Sciatic nerve (tissue), 2 donors: ENCODE data around the gene NAB2. TPM values are rescaled to one million over a fixed set of nuclear protein-coding genes. Genes with fewer than 3 reads are reported as not detected.
"Not testable (repeated sequence)": the region's sequence is repeated elsewhere in the genome, so short reads cannot be mapped to it uniquely, and the experiment has no call there.

ENCODE experiments used
- ATAC-seq: fragments of 200-7000 bp; cut with Tn5 transposase; one replicate; pipeline ENCODE4 v1.9.1; 2020; ENCODE audit warnings: mild to moderate bottlenecking, moderate library complexity
- DNase-seq: peaks from one replicate; pipeline ENCODE4 v3.0.0-alpha.2; 2020; ENCODE audit warnings: low spot score
- intact Hi-C: fragments of 100-400 bp; cut with DNase I; formaldehyde crosslinking; loops from one replicate; pipeline ENCODE4 v1.14.2; 2022
- total RNA-seq: library from RNA; stranded (reverse); fragmentation: NEBNext Ultra II Directional; extraction: Animal tissue kit (Norgen Biotek cat#: 25700); gene quantifications from one replicate; pipeline ENCODE4 v1.2.1, GENCODE V29; 2021
- donor health status: DM: no; HTN: no; CAD: no.
- donor health status: DM: no; HTN: no; CAD: no.

Gene NAB2, protein sequence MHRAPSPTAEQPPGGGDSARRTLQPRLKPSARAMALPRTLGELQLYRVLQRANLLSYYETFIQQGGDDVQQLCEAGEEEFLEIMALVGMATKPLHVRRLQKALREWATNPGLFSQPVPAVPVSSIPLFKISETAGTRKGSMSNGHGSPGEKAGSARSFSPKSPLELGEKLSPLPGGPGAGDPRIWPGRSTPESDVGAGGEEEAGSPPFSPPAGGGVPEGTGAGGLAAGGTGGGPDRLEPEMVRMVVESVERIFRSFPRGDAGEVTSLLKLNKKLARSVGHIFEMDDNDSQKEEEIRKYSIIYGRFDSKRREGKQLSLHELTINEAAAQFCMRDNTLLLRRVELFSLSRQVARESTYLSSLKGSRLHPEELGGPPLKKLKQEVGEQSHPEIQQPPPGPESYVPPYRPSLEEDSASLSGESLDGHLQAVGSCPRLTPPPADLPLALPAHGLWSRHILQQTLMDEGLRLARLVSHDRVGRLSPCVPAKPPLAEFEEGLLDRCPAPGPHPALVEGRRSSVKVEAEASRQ
- total RNA-seq = 52.7 TPM

GRCh38 chr12:57088354-57089270, at the start of gene NAB2:
TSS of gene NAB2 (plus strand) at chr12:57089114. CDS start at chr12:57089272, 158 bp downstream.
- intact Hi-C loops = no loop called here
- DNase-seq (peak; percentile 97), ATAC-seq (peak; percentile 80)

- ATAC-seq = no peak
- DNase-seq = no peak
- intact Hi-C loops = no loop called here
Observed at GRCh38 chr12:57040211-57040610, 48.7 kb upstream of the NAB2 start.

DNA sequence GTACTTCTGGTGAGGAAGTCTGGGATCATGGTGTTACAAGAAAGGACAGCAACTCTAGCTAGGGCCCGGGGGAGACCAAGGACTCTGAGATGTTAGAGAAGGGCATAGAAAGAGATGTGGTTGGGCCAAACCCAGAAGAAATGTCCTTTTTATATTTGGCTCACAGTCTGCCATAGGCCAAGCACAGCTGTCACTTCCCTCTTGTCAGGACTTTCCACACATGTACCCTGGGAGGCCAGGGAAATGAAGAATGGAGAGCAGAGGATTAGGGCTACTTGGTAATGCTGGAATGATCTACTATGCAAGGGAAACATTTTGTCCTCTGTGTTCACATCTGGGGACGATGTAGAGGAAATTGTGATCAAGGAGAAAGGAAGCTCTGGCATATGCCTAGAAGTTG, 48.2 kb upstream of the NAB2 start:
- no peak for ATAC-seq

GRCh38 chr12:57042695-57043094, 46.2 kb upstream of the NAB2 start:
- DNase-seq (no peak), ATAC-seq (no peak)
- intact Hi-C loops = no loop called here

More for the DNA sequence above, 48.2 kb upstream of the NAB2 start:
- intact Hi-C loops = no loop called here
- no peak for DNase-seq

DNA sequence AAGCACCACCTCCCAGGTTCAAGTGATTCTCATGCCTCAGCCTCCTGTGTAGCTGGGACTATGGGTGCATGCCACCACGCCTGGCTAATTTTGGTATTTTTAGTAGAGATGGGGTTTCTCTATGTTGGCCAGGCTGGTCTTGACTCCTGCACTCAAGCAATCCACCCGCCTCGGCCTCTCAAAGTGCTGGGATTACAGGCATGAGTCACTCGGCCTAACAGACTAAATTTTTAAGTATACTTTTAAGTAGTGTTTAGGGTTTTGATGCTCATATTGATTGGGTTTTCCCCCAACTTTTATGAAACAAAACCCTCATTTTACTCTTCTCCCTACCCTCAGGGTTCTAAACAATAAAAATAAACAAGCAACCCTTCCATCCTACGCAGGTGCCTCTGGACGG, 44.4 kb upstream of the NAB2 start:
- ATAC-seq = no peak
- intact Hi-C loops = no loop called here
- no peak for DNase-seq

DNA sequence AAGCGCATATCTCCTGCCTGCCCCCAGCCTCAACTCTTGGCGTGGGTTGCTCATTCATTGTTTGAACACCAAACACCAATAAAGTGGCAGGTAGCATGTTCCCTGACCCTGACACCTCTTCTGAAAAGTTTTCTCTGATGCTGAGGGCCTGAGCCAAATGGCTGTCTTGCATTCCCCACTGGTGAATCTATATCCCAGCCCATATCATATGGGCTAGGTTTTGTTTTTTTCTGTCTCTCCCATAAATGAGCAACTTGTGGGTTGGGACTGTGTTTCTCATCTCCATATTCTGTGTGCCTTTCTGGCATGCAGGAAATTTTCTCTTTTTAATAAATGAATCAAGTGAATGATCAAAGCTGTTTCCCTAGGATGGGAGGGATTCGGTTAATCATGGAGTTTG, 44.0 kb upstream of the NAB2 start:
- DNase-seq (no peak), ATAC-seq (no peak)
- intact Hi-C loops = no loop called here

- intact Hi-C loops = no loop called here
- peak; percentile 36 for ATAC-seq
- no peak for DNase-seq
Observed at GRCh38 chr12:57046086-57046791, 42.7 kb upstream of the NAB2 start.

- DNase-seq (no peak), ATAC-seq (peak; percentile 56)
- intact Hi-C loops = no loop called here
Observed at GRCh38 chr12:57046947-57047890, 41.7 kb upstream of the NAB2 start.

DNA sequence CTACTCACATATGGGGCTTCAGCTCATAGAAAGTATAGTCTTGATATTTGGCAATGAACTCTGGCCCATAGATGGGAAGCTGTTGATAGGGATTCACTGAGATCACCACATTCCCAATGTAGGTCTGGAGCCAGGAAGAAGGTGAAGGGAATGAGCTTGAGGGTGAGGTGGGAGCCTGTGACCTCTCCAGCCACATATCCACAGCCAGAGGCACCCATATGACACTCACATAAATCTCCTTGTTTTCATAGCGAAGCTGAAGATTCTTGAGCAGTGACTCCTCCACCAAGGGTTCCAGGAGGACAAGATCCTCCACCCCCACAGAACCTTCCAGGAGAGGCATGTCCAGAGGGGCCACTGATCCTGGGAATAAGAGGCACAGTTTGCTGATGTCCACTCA, 40.9 kb upstream of the NAB2 start:
- DNase-seq = no peak
- no peak for ATAC-seq
- intact Hi-C loops = no loop called here

GRCh38 chr12:57048423-57049118, 40.3 kb upstream of the NAB2 start:
- no peak for DNase-seq
- intact Hi-C loops = no loop called here

DNA sequence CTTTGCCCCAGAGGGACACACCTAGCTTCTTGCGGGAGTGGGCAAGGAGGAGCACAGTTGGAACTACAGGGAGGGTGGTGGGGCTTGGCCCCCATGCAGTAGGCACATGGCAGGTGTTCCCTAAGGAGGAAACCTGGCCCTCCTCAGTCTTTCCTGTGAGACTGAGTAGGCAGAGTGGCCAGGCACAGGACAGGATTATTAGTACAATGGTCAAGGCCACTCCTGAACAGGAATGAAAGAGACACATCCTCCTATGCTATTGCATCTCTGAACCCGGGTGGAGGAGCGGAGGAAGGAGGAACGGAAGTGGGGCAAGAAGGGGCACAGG, 39.8 kb upstream of the NAB2 start:
- no peak for ATAC-seq
- no peak for DNase-seq
- intact Hi-C loops = no loop called here

More at GRCh38 chr12:57048423-57049118, 40.3 kb upstream of the NAB2 start:
- no peak for ATAC-seq

GRCh38 chr12:57049890-57050289, 39.0 kb upstream of the NAB2 start, which contains the start of gene MYO1A:
TSS of gene MYO1A (minus strand) at chr12:57050129. CDS start at chr12:57048323, 1,806 bp downstream.
- ATAC-seq (no peak), DNase-seq (no peak)
- intact Hi-C loops = no loop called here

DNA sequence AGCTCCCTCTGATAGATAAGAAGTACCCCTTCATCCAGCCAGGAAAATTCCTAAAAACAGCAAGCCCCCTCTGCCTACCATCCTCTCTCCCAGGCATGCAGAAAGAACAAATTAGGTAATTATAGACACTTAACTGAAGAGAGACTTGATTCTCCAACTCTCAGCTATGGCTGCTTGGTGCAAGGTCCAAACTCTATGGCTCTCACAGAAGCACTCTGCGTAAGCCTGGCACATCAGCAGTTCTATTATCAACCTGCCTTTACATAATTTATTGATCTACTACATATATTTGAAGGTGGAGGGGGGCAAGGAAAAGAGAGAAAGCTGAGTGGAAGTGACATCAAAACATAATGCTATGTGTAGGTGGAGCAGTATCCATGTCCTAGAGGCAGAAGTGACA, 37.9 kb upstream of the NAB2 start:
- no peak for ATAC-seq
- DNase-seq = no peak
- intact Hi-C loops = no loop called here

GRCh38 chr12:57053146-57053545, 35.8 kb upstream of the NAB2 start:
- DNase-seq, intact Hi-C loops, ATAC-seq: not testable (repeated sequence)

GRCh38 chr12:57053901-57054300, 35.0 kb upstream of the NAB2 start:
- DNase-seq, ATAC-seq, intact Hi-C loops: not testable (repeated sequence)

- intact Hi-C loops = loop anchor here (5.0 kb wide), 1 partner anchor 44 kb away; no protein-coding TSS in a partner anchor
- no peak for DNase-seq
- ATAC-seq = no peak
Observed at GRCh38 chr12:57055824-57056223, 33.1 kb upstream of the NAB2 start.

GRCh38 chr12:57057067-57057751, 31.7 kb upstream of the NAB2 start:
- no peak for ATAC-seq
- intact Hi-C loops = loop anchor here (5.0 kb wide), 1 partner anchor 45 kb away; no protein-coding TSS in a partner anchor

More at GRCh38 chr12:57057067-57057751, 31.7 kb upstream of the NAB2 start:
- no peak for DNase-seq
